Activated CD8-positive, alpha-beta memory T cell treated with anti-CD3 and anti-CD28 coated beads, Interleukin-2, amount 50 U/mL, for 1 hour (primary cell): ENCODE results near the gene CELA3B.
A peak's percentile ranks its signal among the peaks of the same experiment; 100 is the strongest.
"Not testable (repeated sequence)": the region's sequence is repeated elsewhere in the genome, so short reads cannot be mapped to it uniquely, and the experiment has no call there.

Experiments used
- DNase-seq: peaks from one replicate; pipeline ENCODE4 v3.0.0-alpha.2; 2020; ENCODE audit errors: extremely low read depth

Gene CELA3B

GRCh38 chr1:21944733-21945073 is 32.1 kb upstream of the CELA3B start:
- DNase-seq, result no peak

DNA sequence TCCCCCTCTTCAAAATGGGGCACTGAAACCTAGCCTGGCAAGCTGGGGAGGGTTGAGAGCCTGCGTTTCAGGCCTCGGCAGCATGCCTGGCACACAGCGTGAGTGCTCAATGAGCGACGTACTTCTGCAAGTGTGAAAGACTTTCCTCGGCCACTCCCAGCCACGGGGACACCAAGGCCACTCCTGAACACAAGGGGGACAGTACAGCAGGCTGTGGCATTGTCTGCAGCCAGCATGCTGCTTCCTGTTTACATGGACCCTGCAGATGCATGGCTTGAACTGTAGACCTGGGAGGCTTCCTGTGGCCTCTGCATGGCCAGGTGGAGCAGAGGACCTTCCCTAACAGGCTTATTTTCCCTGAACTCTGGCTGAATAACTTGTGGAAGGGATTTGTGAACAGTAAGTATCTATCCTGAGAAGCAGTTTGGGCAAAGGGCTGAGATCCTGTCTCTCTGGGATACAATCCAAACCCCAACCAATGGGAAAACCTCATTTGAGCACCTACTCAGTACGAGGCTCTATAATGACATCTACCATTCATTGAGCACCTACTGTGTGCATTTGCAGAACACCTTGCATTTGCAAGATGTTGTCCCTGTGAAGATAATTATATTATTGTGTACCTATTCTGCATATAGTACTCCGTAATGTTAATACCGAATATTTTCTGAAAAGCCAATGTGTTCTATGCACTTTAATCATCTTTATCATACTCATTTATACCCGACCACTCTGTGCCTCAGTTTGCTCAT is 29.8 kb upstream of the CELA3B start:
- no peak for DNase-seq

DNA sequence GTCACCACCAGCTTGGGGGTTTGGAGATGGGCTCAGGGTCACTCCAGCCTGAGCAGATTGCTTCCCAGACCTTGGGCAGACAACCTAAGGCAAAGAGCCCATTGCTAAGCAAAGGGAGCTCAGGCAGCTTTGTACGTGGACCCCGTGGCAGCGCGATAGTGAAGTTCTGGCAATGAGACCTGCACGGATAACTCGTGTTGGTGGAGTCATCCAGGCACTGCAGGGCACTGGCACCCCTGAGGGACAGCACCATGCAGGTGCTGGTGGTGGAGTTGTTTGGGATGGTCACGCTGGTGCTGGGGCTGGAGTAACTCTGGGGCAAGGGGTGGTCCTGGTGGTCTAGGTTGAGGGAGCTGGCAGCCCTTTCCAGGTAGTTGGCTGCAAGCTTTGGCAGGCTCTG is 26.1 kb upstream of the CELA3B start:
- no peak for DNase-seq

- no peak for DNase-seq
Measured at GRCh38 chr1:21951226-21951870, 25.5 kb upstream of the CELA3B start.

DNA sequence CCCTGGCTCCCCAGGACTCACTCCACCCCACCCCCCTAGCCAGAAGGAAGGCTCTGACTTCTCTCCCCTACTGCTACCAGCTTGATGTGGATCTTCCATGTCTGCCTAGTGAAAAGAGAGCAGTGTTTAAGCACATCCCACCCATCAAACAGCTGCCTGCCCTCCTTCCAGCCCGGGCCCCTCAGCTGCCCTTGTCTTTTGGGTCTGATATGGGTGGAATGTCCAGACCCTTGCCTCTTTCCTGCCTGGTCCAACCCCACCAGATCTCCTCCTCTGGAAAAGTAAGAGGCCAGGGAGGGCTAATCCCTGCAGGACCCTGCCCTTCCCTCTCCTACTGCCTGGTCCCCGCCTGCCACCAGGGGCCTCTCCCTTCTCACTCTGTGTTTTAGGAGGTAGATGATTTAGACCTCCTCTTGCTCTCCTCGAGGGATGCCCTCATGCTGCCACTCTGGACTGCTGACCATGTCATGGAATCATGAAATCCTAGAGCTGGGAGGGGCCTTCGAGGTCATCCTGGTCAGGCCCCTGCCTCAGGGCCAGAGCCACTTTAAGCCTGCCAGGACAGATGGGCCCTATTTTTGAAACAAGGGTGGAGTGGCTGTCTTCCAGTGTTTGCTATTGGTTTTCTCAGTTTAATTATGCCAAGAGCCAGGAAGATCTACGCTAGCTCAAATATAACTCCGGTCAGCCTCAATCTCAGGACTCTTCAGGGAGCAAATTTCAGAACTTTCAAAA is 23.9 kb upstream of the CELA3B start:
- no peak for DNase-seq

- DNase-seq, result no peak
Measured at GRCh38 chr1:21955058-21955457, 21.8 kb upstream of the CELA3B start.

GRCh38 chr1:21955501-21956281 is 21.1 kb upstream of the CELA3B start:
- no peak for DNase-seq

- peak; percentile 23 for DNase-seq
Measured at GRCh38 chr1:21956720-21957552, 19.9 kb upstream of the CELA3B start.

DNA sequence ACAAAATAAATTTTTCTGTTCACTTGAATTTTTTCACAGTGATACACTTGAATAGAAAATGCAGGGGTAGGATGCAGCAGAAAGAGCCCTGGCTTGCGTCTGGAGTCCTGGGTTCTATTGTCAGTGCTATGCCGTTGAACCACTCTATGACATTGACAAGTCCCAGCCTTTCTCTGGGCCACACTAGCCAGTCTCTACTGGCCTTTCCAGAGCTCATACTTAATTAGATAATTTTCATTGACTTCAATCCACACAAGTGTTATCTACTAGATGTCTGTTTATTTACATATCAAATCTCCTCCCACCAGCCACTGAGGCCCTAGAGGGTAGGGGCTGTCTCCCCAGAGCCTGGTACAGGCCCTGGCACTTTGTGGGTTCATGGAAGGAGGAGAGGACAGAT is 15.5 kb upstream of the CELA3B start:
- no peak for DNase-seq

GRCh38 chr1:21961799-21962198 is 15.0 kb upstream of the CELA3B start:
- DNase-seq, result no peak

GRCh38 chr1:21963477-21964217 is 13.2 kb upstream of the CELA3B start:
- DNase-seq, result peak; percentile 31

GRCh38 chr1:21966247-21967000 is 10.4 kb upstream of the CELA3B start:
- no peak for DNase-seq

DNA sequence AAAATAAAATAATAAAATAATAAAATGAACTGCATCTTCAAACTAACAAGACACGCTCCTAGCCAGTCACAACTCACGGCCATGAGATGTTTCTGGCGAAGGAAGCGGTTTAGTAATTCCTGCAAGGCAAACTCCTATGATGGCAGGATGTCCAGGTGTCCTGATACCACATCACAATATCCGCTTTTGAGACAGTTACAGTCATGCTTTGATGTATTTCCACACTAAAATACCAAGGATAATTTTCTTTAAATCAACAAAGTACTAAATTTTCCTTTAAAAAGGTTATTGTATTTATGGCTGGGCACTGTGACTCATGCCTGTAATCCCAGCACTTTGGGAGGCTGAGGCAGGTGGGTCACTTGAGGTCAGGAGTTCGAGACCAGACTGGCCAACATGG is 9.6 kb upstream of the CELA3B start:
- DNase-seq, result not testable (repeated sequence)

- not testable (repeated sequence) for DNase-seq
Measured at GRCh38 chr1:21969066-21969465, 7.8 kb upstream of the CELA3B start.

GRCh38 chr1:21970523-21970922 is 6.3 kb upstream of the CELA3B start:
- DNase-seq, result not testable (repeated sequence)

GRCh38 chr1:21972973-21973441 is 3.8 kb upstream of the CELA3B start:
- not testable (repeated sequence) for DNase-seq

DNA sequence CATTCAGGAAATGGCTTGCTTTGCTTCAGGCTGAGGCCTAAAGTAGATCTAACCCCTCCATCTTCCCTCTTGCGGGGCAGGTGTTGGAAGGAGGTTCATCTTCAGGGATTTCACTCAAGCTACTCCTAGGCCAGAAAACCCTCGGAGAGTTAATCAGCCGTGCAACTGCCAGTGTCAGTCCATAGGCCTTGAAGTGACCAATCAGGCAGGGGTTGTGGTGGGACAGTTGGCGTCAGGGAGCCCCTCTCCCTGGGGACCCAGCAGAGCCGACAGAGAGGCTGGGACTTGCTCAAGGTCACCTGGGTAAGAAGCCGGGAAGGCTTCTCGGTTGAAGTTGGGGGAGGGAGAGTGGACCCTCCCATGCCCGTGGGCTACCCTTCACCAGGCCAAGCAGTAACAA is 2.9 kb upstream of the CELA3B start:
- not testable (repeated sequence) for DNase-seq

DNA sequence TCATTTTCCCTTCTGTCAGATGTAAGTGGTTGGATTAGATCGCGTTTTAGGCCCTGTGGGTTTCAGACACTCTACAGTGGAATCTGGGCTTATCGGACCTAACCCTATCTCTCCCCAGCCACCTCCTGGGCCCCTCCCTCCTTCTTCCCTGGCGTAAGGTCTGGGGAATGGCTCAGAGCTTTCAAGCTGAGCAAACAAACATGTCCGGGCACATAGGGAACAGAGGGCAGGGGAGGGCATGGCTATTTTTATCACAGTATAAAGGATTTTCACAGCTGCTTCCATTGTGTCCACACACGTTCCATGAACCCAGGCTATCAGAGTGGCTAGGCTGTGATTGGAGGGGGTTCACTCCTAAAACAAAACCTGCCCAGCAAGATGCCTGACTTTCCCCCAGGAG is 2.1 kb upstream of the CELA3B start:
- DNase-seq, result not testable (repeated sequence)

GRCh38 chr1:21975296-21975695 is 1.5 kb upstream of the CELA3B start:
- not testable (repeated sequence) for DNase-seq

GRCh38 chr1:21978209-21978608 is 1.4 kb downstream of the CELA3B start:
- not testable (repeated sequence) for DNase-seq
